Kidney (tissue), 14 donors: ENCODE results near the gene SLC39A3. TPM values are rescaled to one million over a fixed set of nuclear protein-coding genes. Genes with fewer than 3 reads are reported as not detected.

Experiments used
- DNase-seq, 5 donors: peaks; one replicate each; pipeline ENCODE4 v3.0.0-alpha.2; 2013 to 2020
- FAIRE-seq: peaks from 2 replicates; lab custom pipeline; 2012; peaks lifted over from hg19 to GRCh38; lab: Jason Lieb, UNC
- H3K27ac ChIP-seq, 2 donors: one replicate each; pipeline ENCODE4 v1.7.0; 2013; ENCODE audit warnings: low read depth in 2 of 2, low read length in 2 of 2, inconsistent platforms in 1 of 2
- H3K27me3 ChIP-seq: one replicate; pipeline ENCODE4 v1.7.1; 2013; ENCODE audit warnings: low read length, inconsistent platforms; ENCODE audit not compliant: control insufficient read depth, insufficient read depth
- H3K36me3 ChIP-seq, 3 donors: one replicate each; pipeline versions ENCODE4 v1.7.0 to v1.7.1; 2013; ENCODE audit warnings: low read length in 3 of 3, control low read depth in 1 of 3, inconsistent platforms in 1 of 3; ENCODE audit not compliant: insufficient read depth in 3 of 3, control insufficient read depth in 2 of 3
- H3K4me1 ChIP-seq, 3 donors: one replicate each; pipeline versions ENCODE4 v1.7.0 to v1.7.1; 2013; ENCODE audit warnings: low read length in 3 of 3, inconsistent platforms in 1 of 3, low read depth in 1 of 3; ENCODE audit not compliant: control insufficient read depth in 2 of 3, insufficient read depth in 2 of 3
- H3K4me3 ChIP-seq, 3 donors: one replicate each; pipeline versions ENCODE4 v1.7.0 to v1.8.1; 2013; ENCODE audit warnings: low read length in 3 of 3, control low read depth in 1 of 3, inconsistent platforms in 1 of 3
- H3K9ac ChIP-seq, 3 donors: one replicate each; pipeline versions ENCODE4 v1.7.0 to v1.7.1; 2013; ENCODE audit warnings: low read length in 3 of 3, control low read depth in 1 of 3, inconsistent platforms in 1 of 3
- H3K9me3 ChIP-seq, 3 donors: one replicate each; pipeline versions ENCODE4 v1.7.0 to v1.7.1; 2013; ENCODE audit warnings: low read length in 3 of 3, control low read depth in 1 of 3, inconsistent platforms in 1 of 3; ENCODE audit not compliant: control insufficient read depth in 2 of 3, insufficient read depth in 1 of 3
- CTCF ChIP-seq: IDR thresholded peaks from 3 replicates; pipeline ENCODE4 v1.5.1; 2012; ENCODE audit warnings: mild to moderate bottlenecking, moderate library complexity, borderline replicate concordance; ENCODE audit not compliant: insufficient read depth; ENCODE audit errors: extremely low read depth
- intact Hi-C: fragments of 100-400 bp; cut with DNase I; formaldehyde crosslinking; loops from one replicate; pipeline ENCODE4 v1.11.1; 2022
- polyA plus RNA-seq: library from polyadenylated mRNA; stranded (reverse); fragments of 350-450 nt; fragmentation: Illumina TruSeq; extraction: RNeasy Lipid Tissue Mini Kit (QIAGEN cat#74804); gene quantifications from one replicate; pipeline ENCODE4 v1.2.3, GENCODE V29; 2014; ENCODE audit warnings: low read depth, low replicate concordance; ENCODE audit not compliant: insufficient read depth
- total RNA-seq: library from RNA; stranded (reverse); fragmentation: NEBNext Ultra II Directional; extraction: Animal tissue kit (Norgen Biotek cat#: 25700); gene quantifications from one replicate; pipeline ENCODE4 v1.2.1, GENCODE V29; 2021
- donor health status: control.
- donor health status: control.
- donor health status: control.
- donor health status: control.
- donor health status: control.
- donor health status: DM: yes; HTN: yes; CAD: no.
- donor health status: Normal renal cell carcinoma (clear cell type).

SLC39A3 gene
- total and polyA plus RNA-seq, 2 donors from 2014 or later = 31.1 to 38.0 TPM

GRCh38 chr19:2785244-2785997 lies 45.6 kb upstream of the SLC39A3 start, which contains the start of gene THOP1:
THOP1 (plus strand) TSS chr19:2785503; CDS start chr19:2785663, 160 bp downstream.
- no peak for TF ChIP-seq CTCF
- Histone ChIP-seq H3K27ac (peak within 1 kb of the TSS; percentile 69 to 84), H3K27me3 (no peaks in the 10 kb centered on the region), H3K9me3 (no peaks in the 10 kb centered on the region), H3K4me1 (peaks cover 0 to 21% (median 15%) of the 10 kb centered on the region in 3 donors), H3K36me3 (no peaks in the 10 kb centered on the region), H3K9ac (peak within 1 kb of the TSS; percentile 32 to 77 (median 44)), H3K4me3 (peak within 1 kb of the TSS; percentile 58 to 78 (median 65))
- DNase-seq = peak; percentile 99 to 100 (median 100)
- peak; percentile 68 for FAIRE-seq
- intact Hi-C loops = no loop called here

DNA sequence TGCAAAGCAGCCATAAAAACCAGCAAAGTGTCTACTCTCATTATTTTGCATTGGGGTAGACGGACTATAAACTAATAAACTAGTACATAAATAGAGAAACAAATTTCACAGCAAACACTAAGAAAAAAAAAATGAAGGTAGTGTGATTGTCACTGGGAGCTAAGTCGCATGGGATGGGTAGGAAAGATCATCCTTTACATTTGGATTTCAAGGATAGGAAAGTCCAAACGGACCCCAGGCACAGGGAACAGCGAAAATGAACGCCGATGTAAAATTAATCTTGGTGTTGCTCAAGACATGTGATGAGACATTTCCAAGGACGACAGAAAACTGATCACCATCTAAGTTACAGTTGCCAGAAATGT lies 43.9 kb upstream of the SLC39A3 start:
- intact Hi-C loops = no loop called here
- peaks cover 0 to 28% (median 15%) of the 10 kb centered on the region in 3 donors for H3K4me1 ChIP-seq
- no peak for FAIRE-seq

GRCh38 chr19:2782936-2783780 lies 43.3 kb upstream of the SLC39A3 start, which contains the start of gene SGTA:
SGTA (minus strand) TSS chr19:2783273; CDS start chr19:2769068, 14,205 bp downstream.
- no peaks in the 10 kb centered on the region for H3K36me3 ChIP-seq
- H3K4me3 ChIP-seq = peak within 1 kb of the TSS; percentile 80 to 90 (median 90)
- TF ChIP-seq CTCF = peak; percentile 22
- peaks cover 0 to 28% (median 15%) of the 10 kb centered on the region in 3 donors for H3K4me1 ChIP-seq
- H3K27me3 ChIP-seq = no peaks in the 10 kb centered on the region
- intact Hi-C loops = no loop called here
- FAIRE-seq (peak; percentile 97), DNase-seq (peak; percentile 99 to 100 (median 99))
- peak within 1 kb of the TSS; percentile 81 to 86 for H3K27ac ChIP-seq
- peak within 1 kb of the TSS; percentile 71 to 93 (median 79) for H3K9ac ChIP-seq
- no peaks in the 10 kb centered on the region for H3K9me3 ChIP-seq

More for the DNA sequence above, 43.9 kb upstream of the SLC39A3 start:
- H3K27me3 ChIP-seq = no peaks in the 10 kb centered on the region
- peak overlapping the region in 1 of 3 donors; percentile 32 for H3K9ac ChIP-seq
- no peak for TF ChIP-seq CTCF
- H3K27ac ChIP-seq = peak overlapping the region; percentile 60 to 82
- H3K36me3 ChIP-seq = no peaks in the 10 kb centered on the region
- no peaks in the 10 kb centered on the region for H3K9me3 ChIP-seq
- DNase-seq = no peak
- H3K4me3 ChIP-seq = peak overlapping the region; percentile 36 to 73 (median 40)
